GM12878 (cell line): Measurements from ENCODE around the gene CTDP1.

Experiments
- BACH1 ChIP-seq: fragments of 450-650 bp; IDR thresholded peaks from 2 replicates; pipeline ENCODE4 v1.6.1; 2017; ENCODE audit warnings: mild to moderate bottlenecking, borderline replicate concordance
- CBX5 ChIP-seq: sonication (generic); IDR thresholded peaks from 2 replicates; pipeline ENCODE4 v1.6.1; 2016; ENCODE audit warnings: low read depth, moderate library complexity, mild to moderate bottlenecking, inconsistent platforms
- CHD2 ChIP-seq: IDR thresholded peaks from 2 replicates; pipeline ENCODE4 v1.6.1; 2011; ENCODE audit warnings: low read depth, low read length, improper control_type of control experiment, borderline replicate concordance
- CREB1 ChIP-seq: IDR thresholded peaks from 2 replicates; pipeline ENCODE4 v1.6.1; 2012; ENCODE audit warnings: low read depth, mild to moderate bottlenecking, inconsistent platforms
- HDGF ChIP-seq: fragments of 450-650 bp; IDR thresholded peaks from 2 replicates; pipeline ENCODE4 v1.6.1; 2016; ENCODE audit warnings: antibody characterized with exemption
- POLR2A ChIP-seq: IDR thresholded peaks from 2 replicates; pipeline ENCODE4 v1.6.1; 2011; ENCODE audit warnings: low read depth, mild to moderate bottlenecking, low read length
- SP1 ChIP-seq: IDR thresholded peaks from one replicate; pipeline ENCODE4 v1.6.1; 2011; ENCODE audit warnings: low read depth, low read length
- SREBF2 ChIP-seq: IDR thresholded peaks from 2 replicates; pipeline ENCODE4 v1.6.1; 2012; ENCODE audit warnings: mild to moderate bottlenecking, low read length
- ZBTB11 ChIP-seq: fragments of 450-650 bp; formaldehyde crosslinking; IDR thresholded peaks from 2 replicates; pipeline ENCODE4 v1.5.0; 2022; ENCODE audit warnings: mild to moderate bottlenecking, missing genetic modification characterization
- TF ChIP-seq, protein P1 (sequence below), 3 experiments: IDR thresholded peaks in 2 of 3; conservative IDR thresholded peaks in 1 of 3; 2 replicates each; pipeline ENCODE4 v1.5.1; 2011; ENCODE audit warnings: low read depth in 3 of 3, low read length in 3 of 3, mild to moderate bottlenecking in 3 of 3, control low read depth in 2 of 3, moderate library complexity in 2 of 3, inconsistent platforms in 1 of 3, mixed read lengths in 1 of 3; ENCODE audit not compliant: control insufficient read depth in 2 of 3, insufficient read depth in 1 of 3; ENCODE audit errors: extremely low read depth in 1 of 3

DNA sequence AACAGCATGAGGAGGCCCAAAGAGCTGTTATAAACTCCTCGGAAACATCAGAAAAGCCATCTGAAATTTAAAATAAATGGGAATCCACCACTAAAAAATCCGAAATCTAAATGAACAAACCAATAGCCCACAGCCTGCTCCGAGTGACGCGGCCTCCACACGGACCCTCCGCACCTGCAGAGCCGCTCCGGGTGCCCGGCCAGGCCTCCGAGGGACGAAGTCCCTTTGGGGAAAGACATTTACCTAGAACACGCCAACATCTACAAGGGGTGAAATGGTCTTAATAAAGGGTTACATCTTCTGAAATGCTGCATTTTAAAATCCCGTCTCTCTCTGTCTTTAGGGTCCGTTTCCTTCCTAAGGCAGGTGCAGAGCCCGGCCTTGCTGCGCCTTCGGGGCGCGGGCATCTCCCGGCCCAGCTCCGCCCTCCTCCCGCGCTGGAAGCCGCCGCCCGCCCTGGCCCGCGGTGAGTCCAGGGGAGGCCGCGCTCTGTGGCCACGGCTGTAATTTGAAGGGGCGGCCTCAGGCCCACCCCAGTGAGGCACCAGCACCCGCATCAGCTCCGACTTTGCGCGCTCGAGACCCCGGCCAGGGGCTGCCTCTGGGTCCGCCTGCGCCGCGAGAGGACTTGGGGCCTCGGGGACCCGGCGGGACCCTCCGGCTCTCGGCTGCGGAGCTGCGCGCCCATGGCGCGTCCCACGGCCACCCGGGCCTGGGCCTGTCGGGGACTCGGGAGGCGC, 42.3 kb upstream of the CTDP1 start:
- TF ChIP-seq CBX5 = no peak
- TF ChIP-seq CREB1 = no peak
- TF ChIP-seq POLR2A = no peak
- TF ChIP-seq, protein P1, sequence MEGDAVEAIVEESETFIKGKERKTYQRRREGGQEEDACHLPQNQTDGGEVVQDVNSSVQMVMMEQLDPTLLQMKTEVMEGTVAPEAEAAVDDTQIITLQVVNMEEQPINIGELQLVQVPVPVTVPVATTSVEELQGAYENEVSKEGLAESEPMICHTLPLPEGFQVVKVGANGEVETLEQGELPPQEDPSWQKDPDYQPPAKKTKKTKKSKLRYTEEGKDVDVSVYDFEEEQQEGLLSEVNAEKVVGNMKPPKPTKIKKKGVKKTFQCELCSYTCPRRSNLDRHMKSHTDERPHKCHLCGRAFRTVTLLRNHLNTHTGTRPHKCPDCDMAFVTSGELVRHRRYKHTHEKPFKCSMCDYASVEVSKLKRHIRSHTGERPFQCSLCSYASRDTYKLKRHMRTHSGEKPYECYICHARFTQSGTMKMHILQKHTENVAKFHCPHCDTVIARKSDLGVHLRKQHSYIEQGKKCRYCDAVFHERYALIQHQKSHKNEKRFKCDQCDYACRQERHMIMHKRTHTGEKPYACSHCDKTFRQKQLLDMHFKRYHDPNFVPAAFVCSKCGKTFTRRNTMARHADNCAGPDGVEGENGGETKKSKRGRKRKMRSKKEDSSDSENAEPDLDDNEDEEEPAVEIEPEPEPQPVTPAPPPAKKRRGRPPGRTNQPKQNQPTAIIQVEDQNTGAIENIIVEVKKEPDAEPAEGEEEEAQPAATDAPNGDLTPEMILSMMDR (IDR thresholded peaks at IDR 0.05 in 2 of 3, conservative IDR thresholded peaks at IDR 0.05 in 1 of 3; ENCODE audit: control insufficient read depth in 2 of 3, extremely low read depth in 1 of 3, insufficient read depth in 1 of 3, low read depth in 3 of 3, low read length in 3 of 3) = no peak
- no peak for TF ChIP-seq HDGF
- TF ChIP-seq SREBF2 = no peak
- no peak for TF ChIP-seq CHD2
- no peak for TF ChIP-seq SP1
- TF ChIP-seq ZBTB11 (CRISPR knock-in tag) = no peak
- TF ChIP-seq BACH1 = no peak
